DMS79 treated with DMSO at 0.1 percent for 48 hours (cell line): Measurements from ENCODE around the gene ARHGEF7.

Source experiments
- DNase-seq: peaks from one replicate; lab custom pipeline; 2025; lab: John Stamatoyannopoulos, UW

Gene ARHGEF7

GRCh38 chr13:111304041-111304544, 189.0 kb downstream of the ARHGEF7 start:
- DNase-seq: no peak

DNA sequence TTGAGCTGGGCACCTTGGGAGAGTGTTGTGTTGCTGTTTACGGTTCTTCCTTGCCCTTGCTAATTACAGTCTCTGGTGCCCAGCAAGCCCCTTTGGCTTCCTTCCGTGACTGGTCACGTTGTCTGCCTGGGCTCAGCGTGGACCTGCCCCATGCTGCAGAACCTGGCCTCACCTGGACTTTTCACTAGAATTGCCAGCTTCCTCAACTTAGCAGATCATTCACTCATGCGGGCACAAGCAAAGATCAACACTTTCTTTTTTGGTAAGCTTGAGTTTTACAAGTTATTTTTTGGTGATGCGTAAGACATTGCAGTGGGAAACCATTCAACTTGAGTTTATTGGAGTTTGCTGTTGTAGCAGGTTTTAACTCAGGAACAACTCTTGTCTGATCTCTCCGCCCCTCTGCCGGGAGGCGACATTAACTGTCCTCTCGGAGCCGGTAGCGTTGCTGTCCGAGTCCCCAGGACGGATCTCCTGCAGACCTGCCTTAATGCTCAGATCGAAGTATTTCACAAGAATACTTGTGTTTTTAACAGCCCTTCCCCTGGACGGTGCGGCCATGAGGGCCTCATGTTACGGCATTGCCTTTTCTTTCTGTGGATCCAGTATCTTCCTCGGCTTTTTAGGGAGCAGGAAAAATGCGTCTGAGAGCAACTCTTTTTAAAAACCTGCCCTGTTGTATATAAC, 189.6 kb downstream of the ARHGEF7 start:
- DNase-seq: no peak

DNA sequence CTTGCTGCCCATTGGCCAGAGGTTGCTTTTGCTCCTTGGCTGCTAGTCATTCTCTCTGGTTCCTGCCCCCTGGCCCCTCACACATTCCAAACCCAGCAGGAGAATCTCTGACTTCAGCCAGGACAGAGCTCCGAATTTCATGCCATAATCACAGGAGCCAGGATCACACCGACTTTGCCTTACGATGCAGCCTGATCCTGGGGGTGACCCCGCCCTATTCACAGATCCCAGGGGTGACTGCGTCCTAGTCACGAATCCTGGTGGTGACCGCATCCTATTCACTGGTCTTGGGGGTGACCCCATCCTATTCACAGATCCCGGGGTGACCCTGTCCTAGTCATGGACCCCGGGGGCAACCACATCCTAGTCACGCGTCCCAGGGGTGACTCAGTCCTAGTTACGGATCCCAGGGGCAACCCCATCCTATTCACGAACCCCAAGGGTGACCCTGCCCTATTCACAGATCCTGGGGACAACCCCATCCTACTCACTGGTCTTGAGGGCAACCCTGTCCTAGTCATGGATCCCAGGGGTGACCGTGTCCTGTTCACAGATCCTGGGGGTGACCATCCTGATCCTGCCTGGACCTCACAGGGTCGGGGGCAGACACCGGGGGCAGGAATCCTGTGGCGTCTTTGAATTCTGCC, 198.0 kb downstream of the ARHGEF7 start:
- no peak for DNase-seq

GRCh38 chr13:111313911-111314425, 198.9 kb downstream of the ARHGEF7 start:
- no peak for DNase-seq

DNA sequence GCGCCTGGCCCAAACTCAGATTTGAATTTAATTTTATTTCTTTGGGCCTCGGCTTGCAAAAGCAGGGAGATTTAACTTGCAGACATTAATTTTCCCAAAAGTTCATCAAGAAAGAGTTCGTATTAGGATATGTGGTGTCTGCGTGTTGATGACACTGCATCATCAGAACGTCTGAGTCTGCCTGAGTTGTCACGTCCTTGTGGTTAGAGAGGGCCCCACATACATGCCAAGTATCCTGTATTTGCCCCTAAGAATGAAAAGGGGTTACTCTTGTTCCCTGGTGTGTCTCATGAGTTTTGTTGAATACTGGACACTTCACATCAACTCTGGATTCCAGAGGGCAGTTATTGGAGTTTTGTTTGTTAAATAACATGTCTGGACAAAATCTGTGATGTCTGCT, 199.7 kb downstream of the ARHGEF7 start:
- DNase-seq: no peak

- no peak for DNase-seq
Measured at GRCh38 chr13:111315347-111315995, 200.4 kb downstream of the ARHGEF7 start.

- DNase-seq: no peak
Measured at GRCh38 chr13:111316161-111316730, 201.1 kb downstream of the ARHGEF7 start.

GRCh38 chr13:111317042-111317550, 202.0 kb downstream of the ARHGEF7 start:
- no peak for DNase-seq

GRCh38 chr13:111317571-111318345, 202.6 kb downstream of the ARHGEF7 start:
- DNase-seq: no peak

- no peak for DNase-seq
Measured at GRCh38 chr13:111318386-111318785, 203.3 kb downstream of the ARHGEF7 start.

DNA sequence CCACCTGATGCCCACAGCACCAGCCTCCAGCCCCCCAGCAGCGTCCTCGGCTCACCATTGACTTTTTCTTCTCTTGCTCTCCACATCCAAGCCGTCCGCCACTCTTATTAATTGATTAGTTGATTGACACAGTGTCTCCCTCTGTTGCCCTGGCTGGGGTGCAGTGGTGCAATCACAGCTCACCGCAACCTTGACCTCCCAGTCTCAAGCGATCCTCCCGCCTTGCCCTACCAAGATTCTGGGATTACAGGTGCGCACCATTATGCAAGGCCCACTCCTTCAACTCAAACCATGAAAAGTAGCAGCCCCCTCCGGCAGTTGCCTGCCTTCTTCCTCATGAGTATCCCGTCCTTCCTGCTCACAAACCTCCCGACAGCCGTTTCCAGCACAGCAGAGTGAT, 204.4 kb downstream of the ARHGEF7 start:
- DNase-seq: no peak

GRCh38 chr13:111319998-111320911, 205.1 kb downstream of the ARHGEF7 start, which contains the start of gene TEX29:
Gene TEX29, plus strand, starts transcription at chr13:111320642. Its CDS starts 249 bp downstream, at chr13:111320891.
- no peak for DNase-seq

GRCh38 chr13:111322001-111322915, 207.1 kb downstream of the ARHGEF7 start:
- no peak for DNase-seq

GRCh38 chr13:111322916-111323331, 207.8 kb downstream of the ARHGEF7 start:
- no peak for DNase-seq

DNA sequence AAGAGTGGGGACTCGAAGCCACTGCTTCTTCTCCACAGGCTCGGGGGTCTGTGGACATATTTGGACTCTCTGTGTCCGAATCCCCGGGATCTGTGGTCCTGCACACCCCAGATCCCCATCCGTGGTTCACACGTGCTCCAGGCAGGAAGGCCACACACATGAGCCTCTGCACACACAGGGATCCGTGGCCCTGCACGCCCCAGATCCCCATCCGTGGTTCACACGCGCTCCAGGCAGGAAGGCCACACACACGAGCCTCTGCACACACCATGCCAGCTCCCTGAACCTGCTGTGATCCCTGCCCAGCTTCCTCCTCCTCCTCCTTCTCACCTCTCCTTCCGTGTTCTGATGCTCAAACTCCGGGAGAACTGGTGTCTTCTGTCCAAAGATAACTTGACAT, 208.4 kb downstream of the ARHGEF7 start:
- no peak for DNase-seq

DNA sequence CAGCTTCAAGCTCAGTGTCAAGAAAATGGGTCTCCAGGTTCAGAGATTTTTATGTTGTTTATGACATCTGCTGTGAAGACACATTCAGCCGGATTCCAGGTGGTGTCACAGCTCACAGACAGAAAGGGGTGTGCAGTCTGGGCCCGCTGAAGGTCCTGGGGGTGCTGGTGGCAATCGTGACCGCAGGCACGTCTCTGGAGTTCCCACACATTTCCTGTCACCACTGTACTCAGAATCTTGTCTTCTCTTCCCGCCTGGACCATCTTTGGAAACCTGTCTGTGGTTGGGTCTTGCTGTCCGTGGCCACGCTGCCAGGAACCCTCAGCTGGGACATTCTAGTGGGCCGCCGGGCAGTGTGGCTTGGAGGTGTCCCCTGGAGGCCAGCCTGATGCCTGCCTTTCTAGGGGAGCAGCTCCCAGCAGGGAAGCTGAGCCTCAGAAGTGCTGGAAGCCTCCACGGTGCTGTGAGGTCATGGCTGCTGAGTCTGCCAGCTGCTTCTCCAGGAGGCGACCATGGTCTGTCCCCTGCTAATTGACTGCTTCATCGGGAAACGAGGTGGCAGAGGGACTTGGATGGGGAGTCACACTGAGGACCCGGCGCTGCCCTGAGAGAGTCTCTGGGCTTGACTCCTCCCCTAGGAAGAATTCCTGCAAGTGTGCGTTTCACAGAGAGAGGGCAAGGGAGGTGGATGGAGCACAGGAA, 209.0 kb downstream of the ARHGEF7 start:
- no peak for DNase-seq

DNA sequence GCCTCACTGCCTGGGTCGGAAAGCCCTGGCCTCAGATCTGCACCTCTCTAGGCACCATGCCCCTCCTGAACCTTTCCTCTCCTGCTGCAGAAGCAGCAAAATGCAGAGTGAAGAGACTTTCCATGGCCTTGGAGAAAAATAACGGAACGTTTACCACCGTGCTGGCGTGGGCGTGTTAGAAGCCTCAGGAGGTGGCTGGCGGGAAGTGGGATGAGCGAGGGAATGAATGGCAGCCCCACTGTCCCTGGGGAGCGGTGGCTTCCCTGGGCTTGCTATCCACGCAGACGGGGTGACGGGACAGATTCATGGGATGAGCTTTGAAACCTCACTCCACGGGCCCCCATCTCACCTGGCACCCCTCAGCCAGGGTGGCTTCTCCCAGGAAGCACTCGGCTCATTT, 209.6 kb downstream of the ARHGEF7 start:
- DNase-seq: no peak

DNA sequence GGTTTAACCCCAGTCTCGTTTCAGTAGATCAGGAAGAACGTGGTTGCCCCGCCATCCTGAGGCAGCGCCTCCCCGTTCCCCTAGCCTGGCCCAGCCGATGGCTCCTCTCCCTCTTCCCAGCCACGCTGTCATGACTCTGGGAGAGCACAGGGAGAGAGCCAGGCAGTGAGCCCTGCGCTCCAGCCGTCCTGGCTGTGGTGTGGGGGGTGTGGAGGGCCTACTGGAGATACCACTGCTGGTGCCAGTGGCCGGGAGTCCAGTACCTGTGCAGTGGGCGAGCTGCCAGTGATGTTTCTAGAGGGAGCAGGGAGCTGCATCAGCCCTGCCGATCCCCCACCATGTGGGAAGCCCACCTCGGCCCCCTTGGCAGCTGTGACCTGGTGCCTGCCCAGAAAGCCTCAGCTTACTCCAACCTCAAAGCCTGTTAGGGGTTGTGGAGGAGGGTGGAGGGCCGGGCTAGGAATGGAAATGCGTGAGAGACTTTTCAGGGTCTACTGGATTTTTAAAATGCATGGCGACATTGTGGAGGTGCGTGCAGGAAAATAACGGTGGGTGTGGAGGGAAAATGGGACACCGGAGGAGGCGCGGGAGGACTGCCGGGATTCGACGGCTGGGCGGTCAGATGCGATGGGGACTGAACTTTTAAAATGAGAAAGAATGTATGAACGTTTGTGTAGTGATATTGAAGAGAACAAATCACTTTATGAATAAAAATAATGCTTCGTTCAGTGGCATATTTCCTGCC, 210.2 kb downstream of the ARHGEF7 start:
- no peak for DNase-seq
